ENCODE data around the gene CLDN22. TPM values are rescaled to one million over a fixed set of nuclear protein-coding genes. Genes with fewer than 3 reads are reported as not detected.

The CLDN22 gene
- total RNA-seq, 4 donors from 2014 or later, result not detected

DNA sequence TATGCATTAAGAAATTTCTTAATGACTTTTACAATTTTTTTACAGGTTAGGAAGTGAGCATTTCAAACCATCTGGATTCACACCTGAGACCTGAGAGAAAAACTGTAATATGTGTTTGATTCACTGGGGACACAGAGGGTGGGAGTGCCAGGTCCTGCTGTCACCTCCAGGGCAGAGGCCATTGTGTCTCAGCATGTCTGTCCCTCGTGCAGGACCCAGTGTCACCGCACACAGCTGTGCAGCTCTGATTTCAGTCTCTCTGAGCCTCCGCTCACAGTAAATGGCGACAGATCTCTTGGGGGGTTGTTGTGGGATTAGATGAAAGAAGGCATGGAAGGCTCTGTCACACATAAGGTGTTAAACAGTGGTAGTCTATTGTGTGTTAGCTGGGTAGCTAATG is 25.2 kb upstream of the CLDN22 start:
- 90 to 95% methylated on average over 4 of the region's 4 CpGs for WGBS, 2 donors
- intact Hi-C loops (cut with DNase I; ENCODE audit: low total_unique reads), result no loop called here
- H3K4me3 ChIP-seq (ENCODE audit: low read depth, poor library complexity, severe bottlenecking), result no peak overlapping the region
- TF ChIP-seq, protein P1, sequence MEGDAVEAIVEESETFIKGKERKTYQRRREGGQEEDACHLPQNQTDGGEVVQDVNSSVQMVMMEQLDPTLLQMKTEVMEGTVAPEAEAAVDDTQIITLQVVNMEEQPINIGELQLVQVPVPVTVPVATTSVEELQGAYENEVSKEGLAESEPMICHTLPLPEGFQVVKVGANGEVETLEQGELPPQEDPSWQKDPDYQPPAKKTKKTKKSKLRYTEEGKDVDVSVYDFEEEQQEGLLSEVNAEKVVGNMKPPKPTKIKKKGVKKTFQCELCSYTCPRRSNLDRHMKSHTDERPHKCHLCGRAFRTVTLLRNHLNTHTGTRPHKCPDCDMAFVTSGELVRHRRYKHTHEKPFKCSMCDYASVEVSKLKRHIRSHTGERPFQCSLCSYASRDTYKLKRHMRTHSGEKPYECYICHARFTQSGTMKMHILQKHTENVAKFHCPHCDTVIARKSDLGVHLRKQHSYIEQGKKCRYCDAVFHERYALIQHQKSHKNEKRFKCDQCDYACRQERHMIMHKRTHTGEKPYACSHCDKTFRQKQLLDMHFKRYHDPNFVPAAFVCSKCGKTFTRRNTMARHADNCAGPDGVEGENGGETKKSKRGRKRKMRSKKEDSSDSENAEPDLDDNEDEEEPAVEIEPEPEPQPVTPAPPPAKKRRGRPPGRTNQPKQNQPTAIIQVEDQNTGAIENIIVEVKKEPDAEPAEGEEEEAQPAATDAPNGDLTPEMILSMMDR (IDR thresholded peaks at IDR 0.05), result no peak
- no peak for TF ChIP-seq POLR2A (IDR thresholded peaks at IDR 0.05)
- no peak for DNase-seq (ENCODE audit: low spot score in 2 of 2)

DNA sequence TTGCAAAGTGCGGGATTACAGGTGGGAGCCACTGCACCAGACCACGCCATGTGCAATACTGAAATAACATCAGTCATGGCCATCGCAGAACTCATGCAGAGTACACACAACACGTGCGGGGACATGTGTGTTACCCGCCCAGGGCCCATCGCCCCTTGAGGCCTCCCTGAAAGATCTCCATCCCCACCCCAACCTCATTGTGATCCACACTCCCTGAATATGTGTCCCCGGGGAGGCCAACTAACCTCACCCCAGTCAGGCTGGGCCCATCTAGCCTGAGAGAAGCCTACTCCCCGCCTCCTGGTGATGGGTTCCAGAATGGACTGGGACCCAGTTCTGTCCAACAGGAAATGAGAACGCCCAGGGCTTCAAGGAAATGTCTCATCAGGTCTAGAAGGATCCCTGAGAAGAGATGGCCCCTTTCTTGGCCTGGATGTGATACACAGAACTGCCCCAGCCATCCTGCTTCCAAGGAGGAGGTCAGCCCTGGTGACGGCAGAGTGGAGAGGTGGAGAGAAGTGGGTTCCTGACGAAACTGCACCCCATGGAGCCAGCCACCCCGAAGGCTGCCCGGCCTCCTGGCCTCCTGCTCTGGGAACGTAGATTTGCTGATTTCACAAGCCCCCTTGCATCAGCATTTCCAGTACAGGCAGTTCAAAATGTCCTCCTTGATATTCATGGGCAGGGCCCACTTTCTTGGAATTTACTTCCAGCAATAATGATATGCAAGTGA is 24.6 kb upstream of the CLDN22 start:
- no peak overlapping the region for H3K4me3 ChIP-seq (ENCODE audit: low read depth, poor library complexity, severe bottlenecking)
- WGBS, 2 donors, result 95 to 99% methylated on average over 9 to 11 of the region's 15 CpGs
- no peak for DNase-seq (ENCODE audit: low spot score in 2 of 2)
- intact Hi-C loops (cut with DNase I; ENCODE audit: low total_unique reads), result no loop called here
- TF ChIP-seq, protein P1 (IDR thresholded peaks at IDR 0.05), result no peak
- no peak for TF ChIP-seq POLR2A (IDR thresholded peaks at IDR 0.05)

DNA sequence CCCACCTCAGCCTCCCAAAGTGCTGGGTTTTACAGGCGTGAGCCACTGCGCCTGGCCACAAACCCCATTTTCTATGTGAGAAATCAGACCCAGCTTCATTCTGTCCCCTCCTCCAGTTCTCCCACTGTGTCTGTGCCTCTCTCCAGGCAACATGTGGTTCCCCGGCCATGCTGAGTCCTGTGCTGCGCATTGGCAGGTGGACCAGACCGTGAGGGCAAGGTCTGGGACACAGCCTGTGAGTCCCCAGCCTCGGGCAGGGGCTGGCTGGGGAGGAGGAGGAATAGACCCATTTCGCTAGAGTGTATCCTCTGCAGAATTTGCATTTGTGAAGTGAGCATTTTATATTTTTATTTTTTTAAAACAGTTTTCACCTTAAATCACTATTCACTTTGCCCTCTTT is 23.7 kb upstream of the CLDN22 start:
- DNase-seq (ENCODE audit: low spot score in 2 of 2), result no peak
- 88 to 97% methylated on average over 7 of the region's 7 CpGs for WGBS, 2 donors
- TF ChIP-seq, protein P1 (IDR thresholded peaks at IDR 0.05), result no peak
- TF ChIP-seq POLR2A (IDR thresholded peaks at IDR 0.05), result no peak
- H3K4me3 ChIP-seq (ENCODE audit: low read depth, poor library complexity, severe bottlenecking), result no peak overlapping the region
- intact Hi-C loops (cut with DNase I; ENCODE audit: low total_unique reads), result no loop called here

DNA sequence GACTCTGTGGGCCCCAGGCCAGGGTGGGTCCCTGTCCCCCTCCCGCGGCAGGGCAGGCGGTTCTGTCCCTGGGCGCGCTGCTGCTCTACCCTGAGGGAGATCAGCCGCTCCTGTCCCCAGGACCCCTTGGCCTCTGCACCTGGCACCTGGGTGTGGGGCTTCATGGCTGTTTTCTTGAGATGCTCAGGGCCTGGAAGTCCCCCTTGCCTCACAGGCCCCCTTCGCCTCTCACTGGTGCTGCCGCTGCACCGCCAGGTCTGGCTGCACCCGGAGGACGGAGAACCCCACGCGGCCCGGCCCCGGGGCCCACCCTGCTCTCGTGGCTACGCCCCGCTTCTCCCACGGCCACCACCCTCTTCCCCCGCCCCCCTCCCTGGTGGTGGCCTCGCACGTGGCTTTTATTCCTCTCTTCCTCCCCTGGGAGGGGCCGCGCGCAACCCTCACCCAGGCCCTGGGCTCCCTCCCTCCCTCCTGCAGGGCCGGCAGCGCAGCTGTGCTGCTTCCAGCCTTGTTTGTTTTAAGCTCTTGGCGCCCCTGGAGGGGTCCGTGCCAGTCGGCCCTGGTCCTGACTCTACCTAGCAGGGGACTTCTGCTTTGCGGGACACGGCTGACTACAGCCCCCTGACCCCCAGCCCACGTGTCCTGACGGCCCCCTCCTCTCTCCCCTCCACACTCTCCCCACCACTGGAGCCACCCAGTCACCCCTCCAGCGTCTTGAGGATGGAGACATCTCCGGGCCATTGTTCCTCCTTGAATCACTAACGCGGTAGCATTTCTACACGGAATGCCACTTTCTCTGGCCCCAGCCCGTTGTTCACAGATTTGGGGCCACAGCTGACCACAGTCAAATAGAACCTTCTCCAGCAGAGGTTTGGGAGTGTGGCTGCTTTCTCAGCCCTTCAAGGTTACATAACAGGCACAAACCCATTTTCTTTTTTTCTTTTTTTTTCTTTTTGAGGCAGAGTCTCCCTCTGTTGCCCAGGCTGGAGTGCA is 22.8 kb upstream of the CLDN22 start:
- TF ChIP-seq, protein P1 (IDR thresholded peaks at IDR 0.05), result no peak
- TF ChIP-seq POLR2A (IDR thresholded peaks at IDR 0.05), result no peak
- WGBS, 2 donors, result 26 to 30% methylated on average over 40 of the region's 40 CpGs
- no peak overlapping the region for H3K4me3 ChIP-seq (ENCODE audit: low read depth, poor library complexity, severe bottlenecking)
- intact Hi-C loops (cut with DNase I; ENCODE audit: low total_unique reads), result no loop called here
- peak in 1 of 2 donors; percentile 83 for DNase-seq (ENCODE audit: low spot score in 2 of 2)

DNA sequence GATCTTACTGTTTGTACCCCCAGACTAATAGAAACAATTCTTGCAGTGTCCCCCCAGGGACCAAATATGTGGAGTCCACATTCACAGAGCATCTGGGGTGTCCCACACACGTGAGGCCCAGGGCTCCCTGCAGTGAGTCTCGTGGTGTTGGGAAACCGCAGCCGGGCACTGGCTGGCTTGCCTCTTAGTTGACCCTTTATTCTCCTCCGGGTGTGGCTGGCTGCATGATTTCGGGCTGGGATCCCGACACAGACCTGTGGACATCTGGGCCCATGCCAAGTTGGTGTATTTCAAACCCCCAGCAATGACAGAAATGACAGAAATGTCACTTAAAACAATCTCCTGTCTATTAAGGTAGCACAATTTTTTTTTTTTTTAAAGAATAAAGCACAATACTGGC is 17.8 kb upstream of the CLDN22 start:
- intact Hi-C loops (cut with DNase I; ENCODE audit: low total_unique reads), result no loop called here
- no peak for TF ChIP-seq POLR2A (IDR thresholded peaks at IDR 0.05)
- TF ChIP-seq, protein P1 (IDR thresholded peaks at IDR 0.05), result no peak
- peak in 1 of 2 donors; percentile 80 for DNase-seq (ENCODE audit: low spot score in 2 of 2)
- H3K4me3 ChIP-seq (ENCODE audit: low read depth, poor library complexity, severe bottlenecking), result no peak overlapping the region
- WGBS, 2 donors, result 68 to 80% methylated on average over 7 of the region's 7 CpGs

All from lower leg skin (tissue), 4 donors.